ENCODE measurements around the gene ANKMY1.

Gene ANKMY1

GRCh38 chr2:240517342-240517741 is 40.4 kb downstream of the ANKMY1 start:
- no peak for DNase-seq

- DNase-seq: no peak
Measured at GRCh38 chr2:240514631-240515030, 43.2 kb downstream of the ANKMY1 start.

DNA sequence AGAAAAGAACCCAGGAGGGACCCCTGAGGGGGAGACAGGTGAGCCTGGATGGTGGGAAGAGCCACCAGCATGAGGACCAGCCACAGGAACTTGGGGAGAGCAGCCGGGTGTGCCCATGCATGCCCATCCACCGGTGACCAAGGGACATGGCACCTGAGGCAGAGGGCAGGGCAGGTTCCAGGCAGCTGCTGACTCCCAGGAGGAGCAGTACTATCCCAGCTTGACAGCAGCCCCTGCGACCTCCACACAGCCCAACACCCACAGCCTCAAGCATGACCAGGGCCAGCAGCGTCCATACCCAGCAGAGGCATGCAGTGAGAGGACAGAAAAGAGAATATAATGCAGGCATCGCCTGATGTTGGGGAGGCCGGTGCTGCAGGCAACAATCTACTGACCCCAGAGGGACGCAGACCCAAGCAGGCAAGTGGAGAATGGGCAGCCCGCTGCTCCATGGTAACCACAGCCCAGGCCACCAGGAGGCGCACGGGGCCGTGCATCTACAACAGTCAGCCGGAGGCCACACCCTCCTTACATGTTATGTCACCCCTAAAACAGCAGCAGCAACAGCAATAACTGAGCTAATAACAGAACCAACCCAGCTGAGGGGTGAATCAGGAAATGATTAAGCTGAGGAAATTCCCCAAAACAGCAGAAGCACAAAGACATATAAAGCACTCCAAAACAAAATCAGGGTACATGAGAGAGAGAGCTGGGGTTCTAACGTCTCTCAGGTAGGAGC is 44.1 kb downstream of the ANKMY1 start:
- DNase-seq: peak; percentile 73

DNA sequence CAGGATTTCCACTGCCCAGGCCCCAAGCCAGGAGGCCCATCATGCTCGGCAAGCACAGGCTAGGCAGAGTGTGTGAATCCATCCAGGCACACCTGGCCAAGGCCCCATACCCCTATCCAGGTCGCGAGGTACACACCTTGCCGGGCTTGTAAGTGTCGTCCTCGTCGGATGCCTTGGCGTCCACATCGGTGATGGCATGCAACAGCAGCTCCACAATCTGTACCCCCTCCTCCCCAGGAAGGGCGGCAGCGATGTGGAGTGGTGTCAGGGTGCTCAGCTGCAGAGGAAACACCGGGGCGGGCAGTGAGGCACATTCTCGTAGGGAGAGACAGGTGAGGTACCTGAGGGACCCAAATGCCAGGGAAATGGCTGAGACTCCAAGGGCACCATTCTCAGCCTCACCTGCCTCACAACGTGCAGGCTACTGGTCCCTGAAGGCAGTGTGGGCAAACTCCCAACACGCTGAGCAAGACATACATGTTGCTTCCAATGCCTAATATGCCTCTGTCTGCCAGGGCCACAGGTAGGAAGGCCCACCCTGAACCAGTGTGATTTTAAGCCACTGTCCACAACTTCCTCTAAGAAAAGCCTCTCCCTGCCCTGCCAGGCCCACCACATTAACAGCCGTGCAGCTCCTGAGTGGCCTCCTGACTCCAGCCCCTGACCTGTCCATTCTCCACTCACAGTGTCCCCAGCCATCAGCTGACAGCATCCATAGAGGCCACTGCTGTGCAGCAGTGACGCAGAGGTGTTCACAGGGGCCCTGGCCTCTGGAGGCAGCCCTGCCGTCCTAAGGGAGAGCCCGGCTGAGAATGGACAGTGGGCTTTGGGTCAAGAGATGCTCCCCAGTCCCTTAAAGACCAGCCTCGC is 44.9 kb downstream of the ANKMY1 start:
- DNase-seq: no peak

DNA sequence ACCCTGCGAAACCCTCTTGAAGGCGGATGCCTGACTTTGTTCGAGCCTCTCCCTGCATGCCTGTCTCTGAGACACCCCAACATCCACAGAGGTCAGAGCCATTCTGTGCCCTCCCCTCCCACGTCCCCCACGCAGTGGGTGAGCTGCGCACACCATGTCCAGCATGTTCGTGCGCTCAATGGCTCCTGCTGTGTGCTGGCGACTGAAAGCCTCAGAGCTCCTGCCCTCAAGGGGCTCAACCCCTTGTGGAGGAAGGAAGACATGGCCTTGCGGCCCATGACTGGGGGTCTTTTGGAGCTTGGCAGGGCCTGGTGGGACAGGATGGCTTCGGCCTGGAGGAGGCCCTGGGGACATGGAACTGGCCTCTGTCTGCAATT is 45.7 kb downstream of the ANKMY1 start:
- no peak for DNase-seq

GRCh38 chr2:240511351-240512108 is 46.3 kb downstream of the ANKMY1 start:
- DNase-seq: no peak

DNA sequence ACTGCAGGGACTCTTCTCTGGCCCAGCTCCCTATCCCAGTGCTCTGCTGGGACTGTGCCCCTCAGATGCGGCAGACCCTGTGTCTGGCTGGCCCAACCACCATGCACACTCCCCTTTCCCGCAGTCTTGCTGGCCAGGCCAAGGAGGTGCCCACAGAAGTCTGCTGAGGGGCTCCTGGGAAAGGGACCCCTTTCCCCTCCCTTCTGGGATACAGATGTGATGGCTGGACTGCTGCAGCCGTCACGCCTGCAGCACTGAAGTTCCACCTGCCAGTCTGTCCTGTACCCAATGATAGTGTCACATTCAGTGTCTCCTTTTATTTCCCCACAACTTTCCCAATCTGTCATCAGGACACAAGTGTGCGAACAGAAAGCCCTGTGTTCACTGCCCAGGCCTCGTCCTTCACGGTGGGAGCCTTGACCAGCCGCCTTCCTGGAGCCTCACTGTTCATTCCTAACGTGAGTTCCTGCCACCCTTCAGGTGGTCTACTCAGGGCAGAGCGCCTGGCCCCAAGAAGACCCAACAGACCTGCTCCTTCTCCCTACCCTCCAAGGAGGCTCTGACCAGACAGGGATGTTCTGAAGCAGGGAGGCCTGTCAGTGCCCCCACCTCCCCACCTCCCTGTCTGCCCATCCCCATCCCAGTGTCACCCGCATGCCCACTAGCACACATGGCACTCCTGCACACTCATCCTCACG is 47.1 kb downstream of the ANKMY1 start:
- DNase-seq: no peak

DNA sequence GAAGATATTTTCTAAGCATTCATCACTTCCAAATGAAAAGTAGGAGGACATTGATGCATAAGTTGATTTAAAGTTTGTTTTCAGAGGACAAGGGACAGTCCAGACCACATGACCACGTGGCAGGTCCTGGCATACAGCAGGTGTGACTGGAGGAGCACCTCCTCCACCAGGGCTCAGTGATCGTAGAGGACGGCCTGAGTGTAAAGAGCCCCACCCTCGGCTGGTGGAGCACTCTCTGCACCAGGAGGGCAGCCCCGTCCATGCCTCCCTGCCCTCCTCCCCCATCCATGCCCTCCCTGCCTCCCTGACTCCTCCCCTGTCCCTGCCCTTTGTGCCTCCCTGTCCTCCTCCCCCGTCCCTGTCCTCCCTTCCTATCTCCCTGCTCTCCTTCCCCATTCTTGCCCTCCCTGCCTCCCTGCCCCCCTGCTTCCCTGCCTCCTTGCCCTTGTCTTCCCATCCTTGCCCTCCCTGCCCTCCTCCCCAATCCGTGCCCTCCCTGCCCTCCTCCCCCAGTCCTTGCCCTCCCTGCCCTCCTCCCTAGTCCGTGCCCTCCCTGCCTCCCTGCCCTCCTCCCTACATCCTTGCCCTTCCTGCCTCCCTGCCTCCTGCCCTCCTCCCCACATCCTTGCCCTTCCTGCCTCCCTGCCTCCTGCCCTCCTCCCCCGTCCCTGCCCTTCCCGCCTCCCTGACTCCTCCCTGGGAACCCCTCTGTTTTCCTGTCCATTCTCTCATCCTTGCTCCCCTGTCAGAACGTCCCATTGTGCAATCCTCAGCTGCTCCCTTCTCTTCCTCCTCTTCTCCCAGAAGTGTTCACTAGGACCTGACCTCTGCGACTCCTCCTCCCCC is 47.9 kb downstream of the ANKMY1 start:
- DNase-seq: no peak

GRCh38 chr2:240508832-240509545 is 48.8 kb downstream of the ANKMY1 start:
- no peak for DNase-seq

DNA sequence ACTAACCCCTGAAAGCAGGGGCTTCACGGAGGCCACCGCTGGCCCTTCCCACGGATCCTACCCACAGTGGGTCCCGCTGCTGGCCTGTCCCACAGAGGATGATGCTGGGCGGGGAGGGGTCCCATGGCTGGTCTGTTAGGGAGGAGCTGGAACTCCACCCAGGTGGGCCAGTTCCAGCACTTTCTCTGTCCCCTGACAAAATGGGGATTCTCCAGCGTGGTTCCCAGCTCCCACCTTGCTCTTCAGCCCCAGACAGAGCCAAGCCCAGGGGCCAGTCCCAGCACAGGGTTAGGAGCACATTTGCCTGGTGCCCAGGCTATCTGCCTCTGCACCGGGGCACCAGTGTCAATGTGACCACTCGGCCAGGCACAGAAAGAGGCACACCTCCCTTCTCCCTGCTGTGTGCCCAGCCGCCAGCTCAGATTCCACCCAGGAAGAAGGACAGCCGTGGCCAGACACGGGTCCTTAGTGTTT is 50.0 kb downstream of the ANKMY1 start:
- no peak for DNase-seq

DNA sequence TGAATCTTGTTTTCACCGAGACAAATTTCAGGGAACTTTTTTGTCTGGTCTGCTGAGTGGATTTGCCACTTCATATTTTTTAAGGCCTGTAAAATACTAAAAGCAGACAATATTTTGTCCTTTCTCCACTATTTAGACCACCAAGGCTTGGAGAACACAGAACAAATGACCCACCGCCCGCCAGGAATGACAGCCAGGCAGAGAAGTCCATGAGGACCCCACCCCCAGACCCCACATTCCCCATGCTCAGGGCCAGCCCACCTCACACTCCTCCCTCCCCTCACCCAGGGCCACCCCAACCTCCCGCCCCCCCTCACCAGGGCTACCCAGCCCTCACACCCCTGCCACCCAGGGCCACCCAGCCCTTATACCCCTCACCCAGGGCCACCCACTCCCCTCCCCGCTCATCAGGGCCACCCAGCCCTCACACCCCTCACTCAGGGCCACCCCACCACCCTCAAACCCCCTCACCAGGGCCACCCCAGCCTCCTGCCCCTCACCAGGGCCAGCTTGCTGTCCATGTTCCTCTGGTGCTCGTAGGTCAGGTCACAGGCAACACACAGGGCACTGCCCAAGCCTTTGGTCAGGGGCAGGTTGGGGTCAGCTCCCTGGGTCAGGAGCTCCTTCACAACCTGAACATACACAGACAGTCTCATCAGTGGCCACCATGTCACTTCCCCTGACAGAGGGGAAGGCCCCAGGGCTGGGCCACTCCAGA is 50.6 kb downstream of the ANKMY1 start:
- DNase-seq: no peak

DNA sequence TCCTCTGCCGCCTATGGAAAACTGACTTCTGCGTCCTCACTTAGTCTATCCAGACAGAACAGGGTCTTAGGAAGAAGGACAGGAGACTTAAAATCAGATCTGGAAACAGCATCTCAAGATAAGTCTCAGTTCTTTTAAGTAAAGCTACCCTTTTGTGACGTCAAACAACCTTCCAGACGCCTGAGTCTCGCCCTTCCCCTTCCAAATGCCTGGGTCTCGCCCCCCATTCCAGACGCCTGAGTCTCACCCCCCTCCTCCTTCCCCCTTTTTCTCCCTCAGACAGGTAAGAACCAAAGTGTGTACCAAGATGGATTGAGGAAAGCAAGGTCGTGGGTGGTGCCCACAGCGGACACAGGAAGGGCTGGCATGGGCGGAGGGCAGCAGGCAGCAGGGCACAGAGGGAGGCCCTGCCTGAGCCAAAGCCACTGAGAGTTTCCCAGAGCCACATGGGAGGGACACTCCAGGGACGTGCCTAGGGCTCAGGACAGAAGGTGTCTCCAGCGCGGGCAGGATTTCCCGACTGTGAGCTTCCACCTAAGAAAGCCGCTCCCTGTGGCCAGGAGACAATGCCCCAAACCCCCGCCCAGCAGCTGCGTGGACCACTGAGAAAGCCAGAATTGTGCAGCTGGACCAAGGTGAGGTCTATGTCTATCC is 51.3 kb downstream of the ANKMY1 start:
- no peak for DNase-seq

DNA sequence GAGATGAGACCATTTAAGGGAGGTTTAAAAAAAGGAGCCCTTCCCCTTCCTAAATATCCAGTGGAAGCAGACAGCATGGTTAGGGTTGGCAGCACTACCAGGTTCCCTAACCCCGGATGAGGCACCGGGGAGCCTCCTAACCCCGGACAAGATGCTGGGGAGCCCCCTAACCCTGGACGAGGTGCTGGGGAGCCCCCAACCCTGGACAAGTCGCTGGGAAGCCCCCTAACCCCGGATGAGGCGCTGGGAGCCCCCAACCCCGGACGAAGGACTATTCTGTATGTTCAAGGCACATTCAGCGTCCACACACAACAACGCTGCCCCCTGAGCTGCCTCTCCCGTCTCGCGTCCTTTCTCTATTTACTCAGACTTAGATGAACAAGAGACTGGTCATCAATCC is 51.9 kb downstream of the ANKMY1 start:
- no peak for DNase-seq

- no peak for DNase-seq
Measured at GRCh38 chr2:240503848-240504247, 53.9 kb downstream of the ANKMY1 start.

DNA sequence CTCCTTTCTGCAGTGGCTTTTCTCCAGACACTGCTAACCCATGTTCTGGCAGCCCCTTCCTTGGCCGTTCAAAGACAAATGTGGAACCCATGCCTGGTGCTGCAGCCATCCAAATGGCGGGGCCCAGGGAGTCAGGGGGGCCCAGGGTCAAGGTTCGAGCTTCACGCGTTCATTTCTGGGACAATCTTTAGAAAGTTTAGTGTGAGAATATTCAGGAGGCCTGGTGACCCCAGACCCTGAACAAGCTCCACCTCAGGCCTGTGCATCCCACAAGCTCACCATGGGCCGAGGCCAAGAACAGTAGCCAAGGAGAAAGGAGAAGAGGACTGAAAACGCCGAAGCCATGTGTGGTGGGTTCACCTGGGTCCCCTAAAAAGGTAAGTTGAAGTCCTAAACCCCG is 54.4 kb downstream of the ANKMY1 start:
- DNase-seq: no peak

DNA sequence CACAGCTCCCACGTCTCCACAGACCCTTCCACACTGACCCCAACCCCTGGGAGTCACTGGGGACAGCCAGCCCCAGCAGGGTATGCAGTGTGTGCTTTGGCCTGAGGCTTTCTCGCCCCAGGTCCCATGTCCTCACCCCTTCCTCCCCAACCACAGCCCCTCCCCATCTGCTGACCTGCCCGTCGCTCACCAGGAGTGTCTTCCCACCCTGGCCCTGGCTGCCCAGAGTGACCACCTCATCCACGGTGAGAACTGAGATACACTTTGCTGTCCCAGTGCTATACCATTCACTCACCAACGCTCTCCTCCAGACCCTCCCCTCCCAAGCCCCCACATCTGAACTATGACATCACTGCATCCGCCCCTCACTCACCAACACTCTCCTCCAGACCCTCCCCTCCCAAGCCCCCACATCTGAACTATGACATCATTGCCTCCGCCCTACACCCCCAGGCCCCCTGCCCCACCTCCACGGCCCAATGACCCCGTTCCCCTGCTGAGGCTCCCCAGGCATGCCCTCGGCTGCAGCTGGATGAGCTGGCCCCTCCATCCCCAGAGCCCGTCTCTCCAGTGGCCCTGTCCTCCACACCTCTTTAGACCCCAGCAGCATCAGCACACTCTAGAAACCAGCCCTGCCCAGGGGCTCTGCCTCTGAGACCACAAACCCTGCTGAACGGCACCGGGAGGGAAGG is 55.2 kb downstream of the ANKMY1 start:
- DNase-seq: no peak

DNA sequence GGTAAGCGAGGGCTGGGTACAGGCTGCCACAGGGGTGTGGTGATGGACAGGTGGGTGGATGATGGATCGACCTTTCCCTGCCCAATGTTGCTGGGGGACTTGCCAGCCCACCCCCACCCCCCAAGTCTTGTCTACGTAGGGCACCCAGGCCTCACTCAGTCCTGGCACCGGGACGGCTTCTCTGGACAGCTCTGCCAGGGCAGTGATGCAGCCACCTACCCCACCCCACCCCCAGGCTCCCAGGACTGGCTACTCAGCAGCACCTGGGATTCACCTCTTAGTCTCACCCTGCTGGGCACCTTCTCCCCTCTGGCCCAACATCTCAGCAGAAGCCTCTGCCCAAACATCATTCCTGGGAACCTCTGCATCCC is 55.7 kb downstream of the ANKMY1 start:
- no peak for DNase-seq

GRCh38 chr2:240501531-240501991 is 56.2 kb downstream of the ANKMY1 start:
- no peak for DNase-seq
